ENCODE measurements around the gene KXD1.

KXD1 gene

GRCh38 chr19:18557411-18558201 lies at the start of gene KXD1:
TSS of gene KXD1 (plus strand) at chr19:18557870. CDS start at chr19:18562057, 4,187 bp downstream.
- peak within 1 kb of the TSS; percentile 99 for H3K4me3 ChIP-seq (ENCODE audit: low read length)
- peak; percentile 99 for DNase-seq (ENCODE audit: low read depth)
- no peak for TF ChIP-seq CTCF (conservative IDR thresholded peaks at IDR 0.05; ENCODE audit: low read length)

GRCh38 chr19:18508585-18508984 lies 49.1 kb upstream of the KXD1 start:
- no peak for DNase-seq (ENCODE audit: low read depth)
- H3K4me3 ChIP-seq (ENCODE audit: low read length), result no peak overlapping the region
- no peak for TF ChIP-seq CTCF (conservative IDR thresholded peaks at IDR 0.05; ENCODE audit: low read length)

- no peak for DNase-seq (ENCODE audit: low read depth)
- TF ChIP-seq CTCF (conservative IDR thresholded peaks at IDR 0.05; ENCODE audit: low read length), result no peak
- no peak overlapping the region for H3K4me3 ChIP-seq (ENCODE audit: low read length)
Measured at GRCh38 chr19:18510216-18510615, 47.5 kb upstream of the KXD1 start.

GRCh38 chr19:18513868-18514267 lies 43.8 kb upstream of the KXD1 start:
- no peak for TF ChIP-seq CTCF (conservative IDR thresholded peaks at IDR 0.05; ENCODE audit: low read length)
- H3K4me3 ChIP-seq (ENCODE audit: low read length), result no peak overlapping the region
- peak; percentile 46 for DNase-seq (ENCODE audit: low read depth)

GRCh38 chr19:18514800-18515682 lies 42.6 kb upstream of the KXD1 start:
- peak; percentile 31 for DNase-seq (ENCODE audit: low read depth)
- no peak overlapping the region for H3K4me3 ChIP-seq (ENCODE audit: low read length)
- no peak for TF ChIP-seq CTCF (conservative IDR thresholded peaks at IDR 0.05; ENCODE audit: low read length)

GRCh38 chr19:18515959-18516358 lies 41.7 kb upstream of the KXD1 start:
- no peak overlapping the region for H3K4me3 ChIP-seq (ENCODE audit: low read length)
- DNase-seq (ENCODE audit: low read depth), result no peak
- TF ChIP-seq CTCF (conservative IDR thresholded peaks at IDR 0.05; ENCODE audit: low read length), result no peak

Measured in AG10803 (cell line).